IMR-90 (cell line): ENCODE results near the gene HHATL. TPM values are rescaled to one million over a fixed set of nuclear protein-coding genes. Genes with fewer than 3 reads are reported as not detected.
A peak's percentile ranks its signal among the peaks of the same experiment; 100 is the strongest.

Experiments
- ATAC-seq: fragments of 200-7000 bp; cut with Tn5 transposase; 2 replicates; pipeline ENCODE4 v1.9.1; 2020; ENCODE audit warnings: low read depth, mild to moderate bottlenecking, moderate library complexity
- BruUV-seq: library from RNA; stranded (reverse); fragments of 400-500 nt; replicated peaks from 2 replicates; lab custom pipeline; 2021; lab: Mats Ljungman, UMichigan
- CTCF ChIA-PET: fragments of 300-600 bp; formaldehyde crosslinking; extraction: SDS; loops from one replicate; lab custom pipeline; 2021; ENCODE audit warnings: antibody characterized with exemption; lab: Yijun Ruan, JAX
- POLR2A ChIA-PET: fragments of 300-600 bp; sonication (Branson Sonifier 250); formaldehyde crosslinking; loops from one replicate; lab custom pipeline; 2022; ENCODE audit warnings: antibody characterized with exemption; ENCODE audit not compliant: unreplicated experiment; lab: Charles Lee
- DNase-seq: peaks from one replicate; pipeline ENCODE4 v3.0.0; 2013
- H2AFZ ChIP-seq: replicated peaks from 2 replicates; pipeline ENCODE3; 2013; ENCODE audit warnings: low read length, mild to moderate bottlenecking; ENCODE audit not compliant: poor library complexity
- H2AK5ac ChIP-seq: 2 replicates; pipeline ENCODE4 v1.6.1; 2013; ENCODE audit warnings: low read depth, low read length, inconsistent platforms
- H2AK9ac ChIP-seq: replicated peaks from 2 replicates; pipeline ENCODE3; 2013; ENCODE audit warnings: mild to moderate bottlenecking, low read depth, low read length, moderate library complexity; ENCODE audit not compliant: poor library complexity
- H2BK120ac ChIP-seq: 2 replicates; pipeline ENCODE4 v1.6.1; 2013; ENCODE audit warnings: low read depth, low read length, inconsistent platforms
- H2BK15ac ChIP-seq: 3 replicates; pipeline ENCODE4 v1.6.1; 2013; ENCODE audit warnings: low read depth, low read length, inconsistent platforms
- H2BK20ac ChIP-seq: 2 replicates; pipeline ENCODE4 v1.6.1; 2013; ENCODE audit warnings: low read depth, mild to moderate bottlenecking, inconsistent platforms, low read length, moderate library complexity
- H2BK5ac ChIP-seq: 2 replicates; pipeline ENCODE4 v1.6.1; 2013; ENCODE audit warnings: mild to moderate bottlenecking, low read depth, low read length, inconsistent platforms; ENCODE audit not compliant: poor library complexity, severe bottlenecking
- H3K14ac ChIP-seq: replicated peaks from 2 replicates; pipeline ENCODE4 v1.6.1; 2013; ENCODE audit warnings: low read depth, low read length, inconsistent platforms
- H3K18ac ChIP-seq: 2 replicates; pipeline ENCODE4 v1.6.1; 2013; ENCODE audit warnings: low read depth, low read length, control low read depth
- H3K23ac ChIP-seq: 2 replicates; pipeline ENCODE4 v1.6.1; 2013; ENCODE audit warnings: low read depth, low read length, inconsistent platforms
- H3K27ac ChIP-seq: 2 replicates; pipeline ENCODE4 v1.5.1; 2013; ENCODE audit warnings: mild to moderate bottlenecking, control low read depth, low read length; ENCODE audit not compliant: insufficient read depth
- H3K27me3 ChIP-seq: 2 replicates; pipeline ENCODE4 v1.6.1; 2013; ENCODE audit warnings: low read length; ENCODE audit not compliant: control insufficient read depth, insufficient read depth
- H3K36me3 ChIP-seq: 2 replicates; pipeline ENCODE4 v1.6.1; 2013; ENCODE audit warnings: low read length, mixed read lengths; ENCODE audit not compliant: control insufficient read depth, insufficient read depth
- H3K4ac ChIP-seq: 2 replicates; pipeline ENCODE4 v1.6.1; 2013; ENCODE audit warnings: low read depth, low read length, inconsistent platforms
- H3K4me1 ChIP-seq: 2 replicates; pipeline ENCODE4 v1.6.1; 2013; ENCODE audit warnings: low read length, mixed read lengths; ENCODE audit not compliant: control insufficient read depth, insufficient read depth
- H3K4me2 ChIP-seq: 2 replicates; pipeline ENCODE4 v1.6.1; 2013; ENCODE audit warnings: low read depth, mild to moderate bottlenecking, control low read depth, low read length, moderate library complexity
- H3K4me3 ChIP-seq: 2 replicates; pipeline ENCODE4 v1.5.1; 2013; ENCODE audit warnings: low read depth, mild to moderate bottlenecking, control low read depth, low read length, moderate library complexity; ENCODE audit not compliant: insufficient read depth
- H3K56ac ChIP-seq: 2 replicates; pipeline ENCODE4 v1.6.1; 2013; ENCODE audit warnings: low read length, inconsistent platforms; ENCODE audit not compliant: insufficient read depth; ENCODE audit errors: extremely low read depth
- H3K79me1 ChIP-seq, 2 experiments: 2 replicates each; pipeline ENCODE4 v1.6.1; 2013; ENCODE audit warnings: low read length in 2 of 2, inconsistent platforms in 1 of 2, low read depth in 1 of 2
- H3K9ac ChIP-seq: 2 replicates; pipeline ENCODE4 v1.6.1; 2013; ENCODE audit warnings: low read depth, low read length, control low read depth
- H3K9me1 ChIP-seq: 2 replicates; pipeline ENCODE4 v1.6.1; 2013; ENCODE audit warnings: low read length, inconsistent platforms; ENCODE audit not compliant: insufficient read depth
- H3K9me3 ChIP-seq: 2 replicates; pipeline ENCODE4 v1.6.1; 2013; ENCODE audit warnings: low read length; ENCODE audit not compliant: control insufficient read depth, insufficient read depth
- H4K20me1 ChIP-seq: 2 replicates; pipeline ENCODE4 v1.6.1; 2013; ENCODE audit warnings: low read length, inconsistent platforms; ENCODE audit not compliant: insufficient read depth
- H4K5ac ChIP-seq: 2 replicates; pipeline ENCODE4 v1.6.1; 2013; ENCODE audit warnings: mild to moderate bottlenecking, low read depth, low read length, control low read depth
- H4K8ac ChIP-seq, 2 experiments: 2 replicates each; pipeline ENCODE4 v1.6.1; 2013; ENCODE audit warnings: low read depth in 2 of 2, low read length in 2 of 2, control low read depth in 1 of 2, inconsistent platforms in 1 of 2
- H4K91ac ChIP-seq: 2 replicates; pipeline ENCODE4 v1.6.1; 2013; ENCODE audit warnings: low read depth, low read length, inconsistent platforms; ENCODE audit not compliant: insufficient read depth
- BHLHE40 ChIP-seq: fragments of 150-350 bp; IDR thresholded peaks from 2 replicates; pipeline ENCODE4 v1.6.1; 2016; ENCODE audit warnings: mild to moderate bottlenecking, low read depth, low read length
- CEBPB ChIP-seq: IDR thresholded peaks from 2 replicates; pipeline ENCODE4 v1.6.1; 2012; ENCODE audit warnings: low read depth, low read length, improper control_type of control experiment
- CHD1 ChIP-seq: IDR thresholded peaks from 2 replicates; pipeline ENCODE4 v1.6.1; 2012; ENCODE audit warnings: low read depth, low read length, improper control_type of control experiment
- CTCF ChIP-seq: conservative IDR thresholded peaks from 2 replicates; pipeline ENCODE4 v1.5.1; 2012; ENCODE audit warnings: mild to moderate bottlenecking, low read depth, low read length, improper control_type of control experiment
- FOS ChIP-seq: fragments of 150-350 bp; IDR thresholded peaks from 2 replicates; pipeline ENCODE4 v1.6.1; 2016; ENCODE audit warnings: low read depth, low read length
- MAFK ChIP-seq: IDR thresholded peaks from 2 replicates; pipeline ENCODE4 v1.6.1; 2012; ENCODE audit warnings: low read depth, low read length, improper control_type of control experiment
- MAZ ChIP-seq: IDR thresholded peaks from 2 replicates; pipeline ENCODE4 v1.6.1; 2012; ENCODE audit warnings: low read depth, mild to moderate bottlenecking, low read length, improper control_type of control experiment, moderate library complexity, borderline replicate concordance
- NFE2L2 ChIP-seq: fragments of 150-350 bp; IDR thresholded peaks from 2 replicates; pipeline ENCODE4 v1.6.1; 2016; ENCODE audit warnings: low read depth, mild to moderate bottlenecking, low read length
- POLR2A ChIP-seq: IDR thresholded peaks from 2 replicates; pipeline ENCODE4 v1.6.1; 2012; ENCODE audit warnings: mild to moderate bottlenecking, low read depth, low read length
- RAD21 ChIP-seq: IDR thresholded peaks from 2 replicates; pipeline ENCODE4 v1.6.1; 2012; ENCODE audit warnings: low read length, improper control_type of control experiment
- RCOR1 ChIP-seq: IDR thresholded peaks from 2 replicates; pipeline ENCODE4 v1.6.1; 2012; ENCODE audit warnings: mild to moderate bottlenecking, low read length, improper control_type of control experiment; ENCODE audit not compliant: insufficient replicate concordance
- RFX5 ChIP-seq: IDR thresholded peaks from 2 replicates; pipeline ENCODE4 v1.8.0; 2012; ENCODE audit warnings: low read depth, mild to moderate bottlenecking, low read length, moderate library complexity
- SMC3 ChIP-seq: fragments of 150-350 bp; IDR thresholded peaks from 2 replicates; pipeline ENCODE4 v1.6.1; 2016; ENCODE audit warnings: low read depth, mild to moderate bottlenecking, antibody characterized with exemption, low read length, moderate library complexity
- WGBS, 2 experiments: methylation state at CpG; one replicate each; pipeline versions ENCODE4 v1.1.5 to v1.1.7; 2013; ENCODE audit warnings: missing lambda C conversion rate in 2 of 2; ENCODE audit not compliant: insufficient read length in 1 of 2; ENCODE audit errors: extremely low coverage in 2 of 2; 5-methylcytosine and 5-hydroxymethylcytosine counted together
- dilution Hi-C: fragments of 300-500 bp; cut with HindIII; formaldehyde crosslinking; loops from one replicate; pipeline ENCODE4 v1.14.3; 2018; ENCODE audit warnings: low sequenced_read_pairs; ENCODE audit not compliant: unreplicated experiment
- in situ Hi-C: fragments of 300-500 bp; cut with MboI; formaldehyde crosslinking; loops from 3 replicates; pipeline ENCODE4 v1.14.3; 2019; ENCODE audit warnings: low sequenced_read_pairs, inconsistent platforms, mixed read lengths
- intact Hi-C: fragments of 100-400 bp; cut with micrococcal nuclease; formaldehyde crosslinking; loops from 2 replicates; pipeline ENCODE4 v1.10.0; 2022
- polyA plus RNA-seq, 3 experiments: library from polyadenylated mRNA; depleted of rRNA; stranded (reverse); fragments of >200 nt; gene quantifications; 2 replicates each; pipeline ENCODE4 v1.2.3, GENCODE V29; 2012; ENCODE audit warnings: low replicate concordance in 1 of 3
- total RNA-seq: library from RNA; depleted of rRNA; stranded (reverse); fragments of >200 nt; gene quantifications from 2 replicates; pipeline ENCODE4 v1.2.3, GENCODE V29; 2012
- TF ChIP-seq, protein P1 (sequence below): fragments of 150-350 bp; IDR thresholded peaks from 2 replicates; pipeline ENCODE4 v1.6.1; 2016; ENCODE audit warnings: low read depth, mild to moderate bottlenecking, low read length, moderate library complexity, borderline replicate concordance
- TF ChIP-seq, protein P2 (sequence below): fragments of 150-350 bp; IDR thresholded peaks from 2 replicates; pipeline ENCODE4 v1.6.1; 2017; ENCODE audit warnings: mild to moderate bottlenecking, antibody characterized with exemption, low read length, low read depth

The HHATL gene
- total and polyA plus RNA-seq, 2 of the 4 experiments (the other 2 are of a cell fraction), result not detected

DNA sequence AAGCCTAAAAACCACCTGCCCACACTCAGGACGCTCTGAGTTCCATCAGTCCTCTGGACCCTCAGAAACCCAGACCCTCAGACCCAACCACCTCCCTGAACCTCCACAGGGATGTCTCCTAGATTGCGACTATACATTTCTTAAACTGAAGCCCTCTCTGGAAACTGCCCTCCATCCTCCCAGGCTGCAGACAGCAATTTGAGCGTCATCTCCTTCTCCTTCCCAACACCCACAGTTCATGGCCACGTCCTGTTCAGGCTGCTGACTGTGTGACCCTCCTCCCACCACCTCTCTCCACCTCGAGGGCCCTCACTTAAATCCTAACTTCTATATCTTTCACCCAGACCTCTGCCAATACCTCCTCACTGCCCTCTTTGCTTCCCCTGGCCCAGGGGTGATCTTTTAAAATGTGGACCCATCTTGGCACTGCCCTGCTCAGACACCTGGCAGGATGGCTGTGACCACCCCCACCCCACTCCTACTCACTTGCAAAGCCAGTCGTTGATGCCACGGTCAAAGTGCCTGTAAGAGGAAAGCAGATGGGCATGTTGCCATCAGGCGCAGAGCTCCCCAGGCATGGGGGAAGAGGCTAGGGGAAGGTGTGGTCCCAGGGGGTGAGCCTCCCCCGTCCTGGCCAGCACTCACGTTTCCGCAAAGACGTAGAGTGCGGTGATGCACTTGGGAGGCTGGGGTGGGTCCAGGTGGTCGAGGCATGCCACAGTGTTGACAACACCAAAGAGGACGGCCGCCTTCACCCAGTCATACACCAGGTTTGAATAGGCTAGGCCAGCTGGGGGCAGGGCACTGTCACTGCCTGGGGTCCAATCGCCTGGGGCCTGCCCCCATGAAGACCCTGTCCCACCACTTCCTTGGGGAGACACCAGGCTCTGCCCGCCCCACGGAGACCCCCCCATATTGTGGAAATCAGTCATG lies 6.0 kb downstream of the HHATL start:
- no peak overlapping the region for H3K56ac ChIP-seq
- dilution Hi-C loops, result no loop called here
- H4K91ac ChIP-seq, result no peak overlapping the region
- H4K20me1 ChIP-seq, result no peaks in the 10 kb centered on the region; the same call in 1 of the 2 replicates
- H4K5ac ChIP-seq, result no peak overlapping the region
- no peak overlapping the region for H2BK15ac ChIP-seq
- no peak overlapping the region for H2BK20ac ChIP-seq
- ChIA-PET CTCF (no interaction called here), POLR2A (no interaction called here)
- H2BK5ac ChIP-seq, result no peak overlapping the region
- intact Hi-C loops, result no loop called here
- no peak overlapping the region for H2AK5ac ChIP-seq
- no peak overlapping the region for H2BK120ac ChIP-seq
- H3K4me1 ChIP-seq, result no peaks in the 10 kb centered on the region
- H3K27me3 ChIP-seq, result peaks cover 55% of the 10 kb centered on the region
- no TSS peak for BruUV-seq
- no peak overlapping the region for H3K18ac ChIP-seq
- WGBS, 2 experiments, result 53% methylated on average over 9 of the region's 19 CpGs; no CpG with 5 or more reads in 1 of the 2 experiments
- H3K14ac ChIP-seq, result no peak overlapping the region
- H3K79me1 ChIP-seq, result no peaks in the 10 kb centered on the region
- H3K9ac ChIP-seq, result no peak overlapping the region
- no peak for ATAC-seq
- H4K8ac ChIP-seq, result no peak overlapping the region
- no peak overlapping the region for H3K4me3 ChIP-seq
- no peak overlapping the region for H3K27ac ChIP-seq
- in situ Hi-C loops, result no loop called here
- H3K4me2 ChIP-seq, result no peak overlapping the region
- H3K36me3 ChIP-seq, result no peaks in the 10 kb centered on the region
- H2AFZ ChIP-seq, result peak overlapping the region; percentile 9
- no peak overlapping the region for H3K4ac ChIP-seq
- H2AK9ac ChIP-seq, result peak overlapping the region; percentile 20
- no peak overlapping the region for H3K23ac ChIP-seq
- no peaks in the 10 kb centered on the region; the same call in 1 of the 2 replicates for H3K9me1 ChIP-seq
- no peak for DNase-seq
- H3K9me3 ChIP-seq, result no peaks in the 10 kb centered on the region
- TF ChIP-seq RAD21 (no peak), BHLHE40 (no peak), RCOR1 (no peak), CTCF (no peak), FOS (no peak), MAZ (no peak), MAFK (no peak), RFX5 (no peak), CHD1 (no peak), NFE2L2 (no peak), CEBPB (no peak), SMC3 (no peak), POLR2A (no peak)
- TF ChIP-seq, protein P1, sequence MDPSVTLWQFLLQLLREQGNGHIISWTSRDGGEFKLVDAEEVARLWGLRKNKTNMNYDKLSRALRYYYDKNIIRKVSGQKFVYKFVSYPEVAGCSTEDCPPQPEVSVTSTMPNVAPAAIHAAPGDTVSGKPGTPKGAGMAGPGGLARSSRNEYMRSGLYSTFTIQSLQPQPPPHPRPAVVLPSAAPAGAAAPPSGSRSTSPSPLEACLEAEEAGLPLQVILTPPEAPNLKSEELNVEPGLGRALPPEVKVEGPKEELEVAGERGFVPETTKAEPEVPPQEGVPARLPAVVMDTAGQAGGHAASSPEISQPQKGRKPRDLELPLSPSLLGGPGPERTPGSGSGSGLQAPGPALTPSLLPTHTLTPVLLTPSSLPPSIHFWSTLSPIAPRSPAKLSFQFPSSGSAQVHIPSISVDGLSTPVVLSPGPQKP, result no peak
- TF ChIP-seq, protein P2, sequence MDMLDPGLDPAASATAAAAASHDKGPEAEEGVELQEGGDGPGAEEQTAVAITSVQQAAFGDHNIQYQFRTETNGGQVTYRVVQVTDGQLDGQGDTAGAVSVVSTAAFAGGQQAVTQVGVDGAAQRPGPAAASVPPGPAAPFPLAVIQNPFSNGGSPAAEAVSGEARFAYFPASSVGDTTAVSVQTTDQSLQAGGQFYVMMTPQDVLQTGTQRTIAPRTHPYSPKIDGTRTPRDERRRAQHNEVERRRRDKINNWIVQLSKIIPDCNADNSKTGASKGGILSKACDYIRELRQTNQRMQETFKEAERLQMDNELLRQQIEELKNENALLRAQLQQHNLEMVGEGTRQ, result no peak
